HepG2 (cell line): Measurements from ENCODE around the gene BTG4. TPM values are rescaled to one million over a fixed set of nuclear protein-coding genes. Genes with fewer than 3 reads are reported as not detected.

Experiments used
- ATAC-seq: fragments of 200-7000 bp; cut with Tn5 transposase; 3 replicates; pipeline ENCODE4 v1.9.1; 2020; ENCODE audit warnings: mild to moderate bottlenecking, moderate library complexity
- BruUV-seq: library from RNA; stranded (reverse); fragments of 400-500 nt; replicated peaks from 2 replicates; lab custom pipeline; 2021; lab: Mats Ljungman, UMichigan
- CTCF ChIA-PET: fragments of 300-600 bp; formaldehyde crosslinking; extraction: SDS; loops from one replicate; lab custom pipeline; 2021; ENCODE audit warnings: low total read pairs, inconsistent platforms, low intra/inter-chr PET ratio; lab: Yijun Ruan, JAX
- POLR2A ChIA-PET: fragments of 350-600 bp; sonication (Branson Sonifier 250); formaldehyde crosslinking; loops from one replicate; lab custom pipeline; 2020; ENCODE audit warnings: antibody characterized with exemption, inconsistent platforms; lab: Yijun Ruan, JAX
- DNase-seq: peaks from one replicate; pipeline ENCODE4 v3.0.0-alpha.2; 2015; ENCODE audit warnings: low spot score
- FAIRE-seq: peaks from 3 replicates; lab custom pipeline; 2011; peaks lifted over from hg19 to GRCh38; lab: Jason Lieb, UNC
- H2AFZ ChIP-seq: one replicate; pipeline ENCODE4 v1.6.1; 2011; ENCODE audit warnings: low read length, inconsistent platforms
- H3K27ac ChIP-seq: fragments of 300-600 bp; 3 replicates; pipeline ENCODE4 v1.8.0; 2011; ENCODE audit warnings: mixed run types, mild to moderate bottlenecking, mixed read lengths, low read length, inconsistent platforms; ENCODE audit not compliant: insufficient read depth; ENCODE audit errors: extremely low read length
- H3K27me3 ChIP-seq, 2 experiments: fragments of 200-600 bp in 1 of 2; 2 replicates in 1 of 2; 3 replicates in 1 of 2; pipeline versions ENCODE4 v1.6.0 to v1.8.0; 2011; ENCODE audit warnings: low read length in 2 of 2, mild to moderate bottlenecking in 2 of 2, moderate library complexity in 2 of 2, inconsistent platforms in 1 of 2; ENCODE audit not compliant: insufficient read depth in 2 of 2, control insufficient read depth in 1 of 2
- H3K36me3 ChIP-seq, 2 experiments: fragments of 200-600 bp in 1 of 2; replicated peaks in 1 of 2; 2 replicates in 1 of 2; 3 replicates in 1 of 2; pipeline versions ENCODE4 v1.5.1 to v1.8.0; 2011; ENCODE audit warnings: low read length in 2 of 2, inconsistent platforms in 1 of 2; ENCODE audit not compliant: insufficient read depth in 2 of 2, control insufficient read depth in 1 of 2
- H3K4me1 ChIP-seq: 2 replicates; pipeline ENCODE4 v1.5.1; 2012; ENCODE audit warnings: low read length, inconsistent platforms; ENCODE audit not compliant: insufficient read depth
- H3K4me2 ChIP-seq: 2 replicates; pipeline ENCODE4 v1.6.0; 2011; ENCODE audit warnings: low read depth, low read length, inconsistent platforms
- H3K4me3 ChIP-seq, 3 experiments: fragments of 200-600 bp in 1 of 3; sonication (generic), shearing (Covaris generic) in 1 of 3; replicated peaks in 1 of 3; 2 replicates each; pipeline ENCODE4 v1.5.1; 2011 to 2016; ENCODE audit warnings: low read length in 3 of 3, inconsistent platforms in 2 of 3, low read depth in 2 of 3, mild to moderate bottlenecking in 2 of 3, control low read depth in 1 of 3, mixed read lengths in 1 of 3; ENCODE audit not compliant: insufficient read depth in 1 of 3
- H3K79me2 ChIP-seq: one replicate; pipeline ENCODE4 v1.6.1; 2011; ENCODE audit warnings: low read length, inconsistent platforms; ENCODE audit not compliant: insufficient read depth
- H3K9ac ChIP-seq: 2 replicates; pipeline ENCODE4 v1.6.0; 2011; ENCODE audit warnings: mild to moderate bottlenecking, low read depth, low read length, inconsistent platforms; ENCODE audit not compliant: insufficient read depth
- H3K9me3 ChIP-seq: 2 replicates; pipeline ENCODE4 v1.5.1; 2012; ENCODE audit warnings: mild to moderate bottlenecking, low read length
- H4K20me1 ChIP-seq: 2 replicates; pipeline ENCODE4 v1.6.0; 2011; ENCODE audit warnings: inconsistent platforms, mild to moderate bottlenecking, low read length, moderate library complexity; ENCODE audit not compliant: insufficient read depth
- CCDC6 ChIP-seq: sonication (generic); formaldehyde crosslinking; IDR thresholded peaks from 2 replicates; pipeline ENCODE4 v1.8.1; 2022; ENCODE audit warnings: mild to moderate bottlenecking, missing genetic modification reagents, moderate library complexity
- GATAD2A ChIP-seq: IDR thresholded peaks from 2 replicates; pipeline ENCODE4 v1.6.1; 2016
- IKZF4 ChIP-seq: sonication (generic); formaldehyde crosslinking; IDR thresholded peaks from 2 replicates; pipeline ENCODE4 v1.5.1; 2020; ENCODE audit warnings: borderline replicate concordance, mild to moderate bottlenecking, low read depth, missing genetic modification reagents; ENCODE audit errors: not compliant biosample characterization
- RBFOX2 ChIP-seq: fragments of 200-400 bp; formaldehyde crosslinking; IDR thresholded peaks from 2 replicates; pipeline ENCODE4 v1.6.1; 2017; ENCODE audit warnings: low read depth, mild to moderate bottlenecking, low read length
- SAFB2 ChIP-seq: sonication (generic); formaldehyde crosslinking; IDR thresholded peaks from 2 replicates; pipeline ENCODE4 v1.5.1; 2020; ENCODE audit warnings: missing genetic modification reagents, low read depth, mild to moderate bottlenecking, borderline replicate concordance
- SP2 ChIP-seq: sonication (generic); formaldehyde crosslinking; IDR thresholded peaks from 2 replicates; pipeline ENCODE4 v1.5.1; 2020; ENCODE audit warnings: mild to moderate bottlenecking, missing genetic modification reagents
- SP5 ChIP-seq: IDR thresholded peaks from 2 replicates; pipeline ENCODE4 v1.6.1; 2016; ENCODE audit warnings: low read depth, borderline replicate concordance
- SRF ChIP-seq: IDR thresholded peaks from 2 replicates; pipeline ENCODE4 v1.6.1; 2011; ENCODE audit warnings: mild to moderate bottlenecking, low read depth, low read length, moderate library complexity
- XBP1 ChIP-seq: sonication (generic); formaldehyde crosslinking; IDR thresholded peaks from 2 replicates; pipeline ENCODE4 v1.5.0; 2020; ENCODE audit warnings: missing genetic modification reagents
- ZNF30 ChIP-seq: sonication (generic); formaldehyde crosslinking; IDR thresholded peaks from 2 replicates; pipeline ENCODE4 v1.5.0; 2020; ENCODE audit warnings: mild to moderate bottlenecking, missing genetic modification reagents
- ZNF354B ChIP-seq: sonication (generic); formaldehyde crosslinking; IDR thresholded peaks from 2 replicates; pipeline ENCODE4 v1.8.0; 2022; ENCODE audit warnings: mild to moderate bottlenecking, missing genetic modification reagents
- in situ Hi-C: cut with HindIII; loops from 2 replicates; pipeline ENCODE4 v1.10.0; 2017; ENCODE audit warnings: low pct_unique_long_range_greater_than_20kb; ENCODE audit not compliant: extremely low pct_ligation_motif_present
- intact Hi-C: fragments of 100-400 bp; cut with micrococcal nuclease; formaldehyde crosslinking; loops from one replicate; pipeline ENCODE4 v1.10.0; 2022; ENCODE audit not compliant: unreplicated experiment
- polyA plus RNA-seq, 8 experiments: library from polyadenylated mRNA; depleted of rRNA in 3 of 8; stranded (reverse) in 7 of 8; unstranded in 1 of 8; fragments of >200 nt; fragmentation: Illumina TruSeq in 4 of 8; extraction: Trizol in 4 of 8; gene quantifications; 2 replicates each; pipeline versions ENCODE4 v1.2.1 to v1.2.3, GENCODE V29; 2011 to 2016; ENCODE audit warnings: low read depth in 4 of 8, missing spikeins in 1 of 8, mixed read lengths in 1 of 8; ENCODE audit not compliant: insufficient read depth in 1 of 8
- total RNA-seq, 5 experiments: library from RNA; depleted of rRNA; stranded (reverse); fragments of >200 nt; fragmentation: Illumina TruSeq; extraction: Trizol; gene quantifications; 2 replicates each; pipeline ENCODE4 v1.2.3, GENCODE V29; 2016; ENCODE audit warnings: low read depth in 1 of 5
- TF ChIP-seq, protein P1 (sequence below): sonication (generic); formaldehyde crosslinking; IDR thresholded peaks from 2 replicates; pipeline ENCODE4 v1.8.1; 2023; ENCODE audit warnings: mild to moderate bottlenecking, missing genetic modification reagents, borderline replicate concordance
- TF ChIP-seq, protein P2 (sequence below): sonication (generic); formaldehyde crosslinking; IDR thresholded peaks from 2 replicates; pipeline ENCODE4 v1.4.0; 2020; ENCODE audit warnings: low read depth, mild to moderate bottlenecking, missing genetic modification reagents
- TF ChIP-seq, protein P3 (sequence below): sonication (generic); formaldehyde crosslinking; IDR thresholded peaks from 2 replicates; pipeline ENCODE4 v1.9.0; 2021; ENCODE audit warnings: mild to moderate bottlenecking, missing genetic modification reagents
- TF ChIP-seq, protein P4 (sequence below): sonication (generic); formaldehyde crosslinking; IDR thresholded peaks from 2 replicates; pipeline ENCODE4 v1.4.0; 2020; ENCODE audit warnings: missing genetic modification reagents, low read depth, mild to moderate bottlenecking, borderline replicate concordance
- TF ChIP-seq, protein P5 (sequence below): fragments of 450-650 bp; IDR thresholded peaks from 2 replicates; pipeline ENCODE4 v1.6.1; 2017

BTG4 gene
- total and polyA plus RNA-seq, 2 of the 13 experiments (the other 11 are each of a cell fraction or from before 2014, with no cell fraction given) = not detected

DNA sequence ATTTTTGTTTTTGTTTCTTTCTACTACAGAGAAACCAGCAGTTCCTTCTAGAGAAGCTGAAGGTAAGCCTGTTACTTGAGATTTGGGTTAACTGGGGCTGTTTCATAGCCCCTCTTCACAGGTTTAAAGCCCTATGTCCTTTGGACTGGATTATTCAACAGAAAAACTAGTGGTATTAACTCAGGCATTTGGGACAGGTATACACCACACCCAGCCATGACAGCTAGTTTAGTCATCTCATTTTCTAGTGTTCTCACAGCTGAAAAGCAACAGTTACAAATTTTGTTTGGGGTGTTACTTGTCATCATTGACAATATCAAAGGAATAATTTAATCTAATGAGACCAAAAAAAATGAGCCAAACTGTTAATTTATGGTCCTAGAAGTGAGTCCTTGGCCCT, 42.3 kb upstream of the BTG4 start:
- no peak overlapping the region for H3K4me3 ChIP-seq
- H3K79me2 ChIP-seq = no peaks in the 10 kb centered on the region
- FAIRE-seq (no peak), ATAC-seq (no peak), DNase-seq (no peak)
- H3K36me3 ChIP-seq = no peaks in the 10 kb centered on the region
- BruUV-seq = no TSS peak
- H3K4me2 ChIP-seq = no peak overlapping the region
- H3K9me3 ChIP-seq = peaks cover 6% of the 10 kb centered on the region; the same call in 1 of the 2 replicates
- H2AFZ ChIP-seq = no peak overlapping the region
- POLR2A ChIA-PET = no interaction called here
- H3K27me3 ChIP-seq = peaks cover 0 to 18% of the 10 kb centered on the region in 2 experiments; a peak in 2 of 5 replicates
- CTCF ChIA-PET = no interaction called here
- intact Hi-C loops = no loop called here
- in situ Hi-C loops = no loop called here
- H3K4me1 ChIP-seq = no peaks in the 10 kb centered on the region
- no peak overlapping the region for H3K27ac ChIP-seq
- H3K9ac ChIP-seq = no peak overlapping the region
- no peaks in the 10 kb centered on the region for H4K20me1 ChIP-seq
- TF ChIP-seq, protein P1, sequence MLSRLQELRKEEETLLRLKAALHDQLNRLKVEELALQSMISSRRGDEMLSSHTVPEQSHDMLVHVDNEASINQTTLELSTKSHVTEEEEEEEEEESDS (CRISPR knock-in tag) = no peak
- TF ChIP-seq, protein P2, sequence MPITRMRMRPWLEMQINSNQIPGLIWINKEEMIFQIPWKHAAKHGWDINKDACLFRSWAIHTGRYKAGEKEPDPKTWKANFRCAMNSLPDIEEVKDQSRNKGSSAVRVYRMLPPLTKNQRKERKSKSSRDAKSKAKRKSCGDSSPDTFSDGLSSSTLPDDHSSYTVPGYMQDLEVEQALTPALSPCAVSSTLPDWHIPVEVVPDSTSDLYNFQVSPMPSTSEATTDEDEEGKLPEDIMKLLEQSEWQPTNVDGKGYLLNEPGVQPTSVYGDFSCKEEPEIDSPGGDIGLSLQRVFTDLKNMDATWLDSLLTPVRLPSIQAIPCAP (CRISPR knock-in tag) = no peak
- no peak for TF ChIP-seq GATAD2A (CRISPR knock-in tag)
- no peak for TF ChIP-seq SAFB2 (CRISPR knock-in tag)
- TF ChIP-seq, protein P3, sequence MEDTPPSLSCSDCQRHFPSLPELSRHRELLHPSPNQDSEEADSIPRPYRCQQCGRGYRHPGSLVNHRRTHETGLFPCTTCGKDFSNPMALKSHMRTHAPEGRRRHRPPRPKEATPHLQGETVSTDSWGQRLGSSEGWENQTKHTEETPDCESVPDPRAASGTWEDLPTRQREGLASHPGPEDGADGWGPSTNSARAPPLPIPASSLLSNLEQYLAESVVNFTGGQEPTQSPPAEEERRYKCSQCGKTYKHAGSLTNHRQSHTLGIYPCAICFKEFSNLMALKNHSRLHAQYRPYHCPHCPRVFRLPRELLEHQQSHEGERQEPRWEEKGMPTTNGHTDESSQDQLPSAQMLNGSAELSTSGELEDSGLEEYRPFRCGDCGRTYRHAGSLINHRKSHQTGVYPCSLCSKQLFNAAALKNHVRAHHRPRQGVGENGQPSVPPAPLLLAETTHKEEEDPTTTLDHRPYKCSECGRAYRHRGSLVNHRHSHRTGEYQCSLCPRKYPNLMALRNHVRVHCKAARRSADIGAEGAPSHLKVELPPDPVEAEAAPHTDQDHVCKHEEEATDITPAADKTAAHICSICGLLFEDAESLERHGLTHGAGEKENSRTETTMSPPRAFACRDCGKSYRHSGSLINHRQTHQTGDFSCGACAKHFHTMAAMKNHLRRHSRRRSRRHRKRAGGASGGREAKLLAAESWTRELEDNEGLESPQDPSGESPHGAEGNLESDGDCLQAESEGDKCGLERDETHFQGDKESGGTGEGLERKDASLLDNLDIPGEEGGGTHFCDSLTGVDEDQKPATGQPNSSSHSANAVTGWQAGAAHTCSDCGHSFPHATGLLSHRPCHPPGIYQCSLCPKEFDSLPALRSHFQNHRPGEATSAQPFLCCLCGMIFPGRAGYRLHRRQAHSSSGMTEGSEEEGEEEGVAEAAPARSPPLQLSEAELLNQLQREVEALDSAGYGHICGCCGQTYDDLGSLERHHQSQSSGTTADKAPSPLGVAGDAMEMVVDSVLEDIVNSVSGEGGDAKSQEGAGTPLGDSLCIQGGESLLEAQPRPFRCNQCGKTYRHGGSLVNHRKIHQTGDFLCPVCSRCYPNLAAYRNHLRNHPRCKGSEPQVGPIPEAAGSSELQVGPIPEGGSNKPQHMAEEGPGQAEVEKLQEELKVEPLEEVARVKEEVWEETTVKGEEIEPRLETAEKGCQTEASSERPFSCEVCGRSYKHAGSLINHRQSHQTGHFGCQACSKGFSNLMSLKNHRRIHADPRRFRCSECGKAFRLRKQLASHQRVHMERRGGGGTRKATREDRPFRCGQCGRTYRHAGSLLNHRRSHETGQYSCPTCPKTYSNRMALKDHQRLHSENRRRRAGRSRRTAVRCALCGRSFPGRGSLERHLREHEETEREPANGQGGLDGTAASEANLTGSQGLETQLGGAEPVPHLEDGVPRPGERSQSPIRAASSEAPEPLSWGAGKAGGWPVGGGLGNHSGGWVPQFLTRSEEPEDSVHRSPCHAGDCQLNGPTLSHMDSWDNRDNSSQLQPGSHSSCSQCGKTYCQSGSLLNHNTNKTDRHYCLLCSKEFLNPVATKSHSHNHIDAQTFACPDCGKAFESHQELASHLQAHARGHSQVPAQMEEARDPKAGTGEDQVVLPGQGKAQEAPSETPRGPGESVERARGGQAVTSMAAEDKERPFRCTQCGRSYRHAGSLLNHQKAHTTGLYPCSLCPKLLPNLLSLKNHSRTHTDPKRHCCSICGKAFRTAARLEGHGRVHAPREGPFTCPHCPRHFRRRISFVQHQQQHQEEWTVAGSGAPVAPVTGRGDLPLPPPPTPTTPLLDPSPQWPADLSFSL (CRISPR knock-in tag) = no peak
- no peak for TF ChIP-seq ZNF354B (CRISPR knock-in tag)
- no peak for TF ChIP-seq XBP1 (CRISPR knock-in tag)
- no peak for TF ChIP-seq CCDC6
- no peak for TF ChIP-seq SP2
- TF ChIP-seq, protein P4, sequence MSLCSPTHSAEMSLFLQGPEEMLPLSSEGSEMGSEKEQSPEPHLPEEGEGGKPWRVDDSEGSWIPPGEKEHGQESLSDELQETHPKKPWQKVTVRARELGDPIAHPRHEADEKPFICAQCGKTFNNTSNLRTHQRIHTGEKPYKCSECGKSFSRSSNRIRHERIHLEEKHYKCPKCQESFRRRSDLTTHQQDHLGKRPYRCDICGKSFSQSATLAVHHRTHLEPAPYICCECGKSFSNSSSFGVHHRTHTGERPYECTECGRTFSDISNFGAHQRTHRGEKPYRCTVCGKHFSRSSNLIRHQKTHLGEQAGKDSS = no peak
- no peak for TF ChIP-seq IKZF4 (CRISPR knock-in tag)
- no peak for TF ChIP-seq RBFOX2
- TF ChIP-seq ZNF30 (CRISPR knock-in tag) = no peak
- no peak for TF ChIP-seq SP5 (CRISPR knock-in tag)
- no peak for TF ChIP-seq SRF
- TF ChIP-seq, protein P5, sequence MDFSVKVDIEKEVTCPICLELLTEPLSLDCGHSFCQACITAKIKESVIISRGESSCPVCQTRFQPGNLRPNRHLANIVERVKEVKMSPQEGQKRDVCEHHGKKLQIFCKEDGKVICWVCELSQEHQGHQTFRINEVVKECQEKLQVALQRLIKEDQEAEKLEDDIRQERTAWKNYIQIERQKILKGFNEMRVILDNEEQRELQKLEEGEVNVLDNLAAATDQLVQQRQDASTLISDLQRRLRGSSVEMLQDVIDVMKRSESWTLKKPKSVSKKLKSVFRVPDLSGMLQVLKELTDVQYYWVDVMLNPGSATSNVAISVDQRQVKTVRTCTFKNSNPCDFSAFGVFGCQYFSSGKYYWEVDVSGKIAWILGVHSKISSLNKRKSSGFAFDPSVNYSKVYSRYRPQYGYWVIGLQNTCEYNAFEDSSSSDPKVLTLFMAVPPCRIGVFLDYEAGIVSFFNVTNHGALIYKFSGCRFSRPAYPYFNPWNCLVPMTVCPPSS = no peak
